Adipose tissue (tissue), 3 donors: ENCODE data around the gene CELF4. TPM values are rescaled to one million over a fixed set of nuclear protein-coding genes. Genes with fewer than 3 reads are reported as not detected.

Experiments used
- H3K27ac ChIP-seq: one replicate; pipeline ENCODE4 v1.5.1; 2013; ENCODE audit warnings: low read depth, low read length
- WGBS, 3 donors: extraction: QIAGEN DNeasy Blood & Tissue Kit; methylation state at CpG; one replicate each; pipeline ENCODE4 v1.1.7; 2013; 5-methylcytosine and 5-hydroxymethylcytosine counted together
- polyA plus RNA-seq, 3 donors: library from polyadenylated mRNA; stranded (reverse); fragments of 200-250 nt; gene quantifications; one replicate each; pipeline ENCODE4 v1.2.3, GENCODE V29; 2013
- donor health status: healthy with polysubstance abuse.
- donor health status: Bipolar disorder and iron deficiency.
- donor health status: healthy.

The CELF4 gene
- polyA plus RNA-seq, 3 donors: 0.07 to 2.0 (median 0.67) TPM

GRCh38 chr18:37552286-37552685, 13.3 kb downstream of the CELF4 start:
- H3K27ac ChIP-seq: no peak overlapping the region
- WGBS, 3 donors: 49 to 72% (median 55%) methylated on average over 5 of the region's 5 CpGs

- no peak overlapping the region for H3K27ac ChIP-seq
- 72 to 82% (median 81%) methylated on average over 8 of the region's 8 CpGs for WGBS, 3 donors
Measured at GRCh38 chr18:37551846-37552245, 13.8 kb downstream of the CELF4 start.

- WGBS, 3 donors: 65 to 72% (median 69%) methylated on average over 3 of the region's 3 CpGs
- H3K27ac ChIP-seq: no peak overlapping the region
Measured at GRCh38 chr18:37551249-37551648, 14.3 kb downstream of the CELF4 start.

- H3K27ac ChIP-seq: no peak overlapping the region
- 61 to 85% (median 82%) methylated on average over 10 of the region's 10 CpGs for WGBS, 3 donors
Measured at GRCh38 chr18:37550118-37550875, 15.3 kb downstream of the CELF4 start.

- 69 to 79% (median 79%) methylated on average over 12 of the region's 12 CpGs for WGBS, 3 donors
- H3K27ac ChIP-seq: no peak overlapping the region
Measured at GRCh38 chr18:37548679-37549289, 16.8 kb downstream of the CELF4 start.

- H3K27ac ChIP-seq: no peak overlapping the region
- WGBS, 3 donors: 46 to 74% (median 66%) methylated on average over 4 of the region's 4 CpGs
Measured at GRCh38 chr18:37547196-37547827, 18.3 kb downstream of the CELF4 start.

- H3K27ac ChIP-seq: no peak overlapping the region
- WGBS, 3 donors: 63 to 70% (median 64%) methylated on average over 4 of the region's 4 CpGs
Measured at GRCh38 chr18:37546651-37547050, 18.9 kb downstream of the CELF4 start.

GRCh38 chr18:37546272-37546537, 19.4 kb downstream of the CELF4 start:
- 70 to 85% (median 78%) methylated on average over 5 of the region's 5 CpGs for WGBS, 3 donors
- no peak overlapping the region for H3K27ac ChIP-seq

- 70 to 79% (median 78%) methylated on average over 19 of the region's 19 CpGs for WGBS, 3 donors
Measured at GRCh38 chr18:37545461-37546271, 19.9 kb downstream of the CELF4 start.

GRCh38 chr18:37544713-37545112, 20.9 kb downstream of the CELF4 start:
- WGBS, 3 donors: 46 to 68% (median 66%) methylated on average over 5 of the region's 5 CpGs
- no peak overlapping the region for H3K27ac ChIP-seq

More at GRCh38 chr18:37545461-37546271, 19.9 kb downstream of the CELF4 start:
- no peak overlapping the region for H3K27ac ChIP-seq

- WGBS, 3 donors: 62 to 85% (median 81%) methylated on average over 10 of the region's 10 CpGs
- H3K27ac ChIP-seq: no peak overlapping the region
Measured at GRCh38 chr18:37544217-37544616, 21.4 kb downstream of the CELF4 start.

GRCh38 chr18:37543321-37543720, 22.3 kb downstream of the CELF4 start:
- WGBS, 3 donors: 71 to 84% (median 81%) methylated on average over 4 of the region's 4 CpGs

GRCh38 chr18:37541517-37541916, 24.1 kb downstream of the CELF4 start:
- H3K27ac ChIP-seq: no peak overlapping the region
- 79 to 89% (median 88%) methylated on average over 7 of the region's 7 CpGs for WGBS, 3 donors

More at GRCh38 chr18:37543321-37543720, 22.3 kb downstream of the CELF4 start:
- no peak overlapping the region for H3K27ac ChIP-seq

- H3K27ac ChIP-seq: no peak overlapping the region
- WGBS, 3 donors: 43 to 68% (median 65%) methylated on average over 9 of the region's 9 CpGs
Measured at GRCh38 chr18:37540424-37541138, 25.0 kb downstream of the CELF4 start.

- WGBS, 3 donors: 70 to 89% (median 80%) methylated on average over 4 of the region's 4 CpGs
- H3K27ac ChIP-seq: no peak overlapping the region
Measured at GRCh38 chr18:37539236-37539635, 26.4 kb downstream of the CELF4 start.

GRCh38 chr18:37538526-37539205, 26.9 kb downstream of the CELF4 start:
- H3K27ac ChIP-seq: no peak overlapping the region
- WGBS, 3 donors: 11 to 26% (median 23%) methylated on average over 17 of the region's 17 CpGs

- WGBS, 3 donors: 12 to 16% (median 13%) methylated on average over 23 of the region's 23 CpGs
- H3K27ac ChIP-seq: no peak overlapping the region
Measured at GRCh38 chr18:37537868-37538525, 27.6 kb downstream of the CELF4 start.
